ENCODE data around the gene TM9SF4. TPM values are rescaled to one million over a fixed set of nuclear protein-coding genes. Genes with fewer than 3 reads are reported as not detected.

Gene TM9SF4
- total RNA-seq, 4 donors from 2014 or later: 17.2 to 24.8 (median 22.1) TPM

DNA sequence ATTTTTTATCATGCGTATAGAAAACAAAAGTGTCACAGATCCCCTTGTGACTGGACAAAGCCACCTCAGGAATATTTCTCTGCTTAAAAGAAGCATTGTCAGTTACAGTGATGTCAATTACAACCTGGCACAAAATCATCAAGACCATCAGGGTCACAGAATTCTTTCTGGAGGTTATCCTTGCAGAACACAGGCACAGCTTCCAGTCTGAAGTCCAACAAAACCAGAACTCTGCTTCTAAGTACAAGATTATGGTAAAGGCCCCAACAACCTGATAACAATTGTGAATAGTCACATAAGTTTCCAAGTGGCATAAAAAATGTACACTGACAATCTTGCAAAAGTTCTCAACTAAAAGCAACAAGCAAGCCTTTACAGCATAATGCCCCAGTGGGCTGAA, 77.0 kb downstream of the TM9SF4 start:
- no peak for TF ChIP-seq CTCF (IDR thresholded peaks at IDR 0.05; ENCODE audit: low read depth)

DNA sequence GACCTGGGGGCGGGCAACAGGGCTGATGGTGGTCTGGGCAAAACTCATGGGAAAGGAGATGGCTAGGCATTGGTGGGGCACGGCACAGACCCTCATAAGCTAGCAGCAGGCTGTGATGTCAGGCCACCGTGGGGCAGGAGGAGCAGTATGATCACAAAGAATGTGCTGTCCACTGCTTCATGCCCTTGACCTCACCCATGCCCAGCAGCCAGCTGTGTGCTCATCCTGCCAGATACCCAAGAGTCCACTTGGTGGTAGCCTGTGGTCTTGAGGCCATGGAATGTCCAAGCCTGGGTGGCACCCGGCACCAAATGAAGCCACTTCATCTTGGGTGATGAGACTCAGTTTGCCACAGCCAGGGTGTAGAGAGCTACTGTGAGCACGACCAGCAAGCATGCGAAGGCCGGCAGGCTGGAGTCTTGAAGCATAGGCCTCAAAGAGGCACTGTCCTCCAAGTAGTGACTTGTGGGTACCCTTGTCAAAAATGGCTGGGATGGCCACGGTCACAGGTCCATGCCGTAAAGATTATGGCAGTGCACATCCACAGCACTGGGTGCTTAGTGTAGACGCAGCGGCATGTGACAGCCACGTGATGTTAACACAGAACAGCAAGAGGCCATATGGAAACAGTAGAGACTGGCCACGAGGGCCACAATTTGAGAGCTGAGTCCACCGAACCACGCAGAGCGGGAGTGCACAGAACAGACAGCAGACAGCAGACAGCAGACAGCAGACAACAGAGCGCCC, 79.0 kb downstream of the TM9SF4 start:
- no peak for TF ChIP-seq CTCF (IDR thresholded peaks at IDR 0.05; ENCODE audit: low read depth)

GRCh38 chr20:32189123-32189410, 79.6 kb downstream of the TM9SF4 start:
- no peak for TF ChIP-seq CTCF (IDR thresholded peaks at IDR 0.05; ENCODE audit: low read depth)

DNA sequence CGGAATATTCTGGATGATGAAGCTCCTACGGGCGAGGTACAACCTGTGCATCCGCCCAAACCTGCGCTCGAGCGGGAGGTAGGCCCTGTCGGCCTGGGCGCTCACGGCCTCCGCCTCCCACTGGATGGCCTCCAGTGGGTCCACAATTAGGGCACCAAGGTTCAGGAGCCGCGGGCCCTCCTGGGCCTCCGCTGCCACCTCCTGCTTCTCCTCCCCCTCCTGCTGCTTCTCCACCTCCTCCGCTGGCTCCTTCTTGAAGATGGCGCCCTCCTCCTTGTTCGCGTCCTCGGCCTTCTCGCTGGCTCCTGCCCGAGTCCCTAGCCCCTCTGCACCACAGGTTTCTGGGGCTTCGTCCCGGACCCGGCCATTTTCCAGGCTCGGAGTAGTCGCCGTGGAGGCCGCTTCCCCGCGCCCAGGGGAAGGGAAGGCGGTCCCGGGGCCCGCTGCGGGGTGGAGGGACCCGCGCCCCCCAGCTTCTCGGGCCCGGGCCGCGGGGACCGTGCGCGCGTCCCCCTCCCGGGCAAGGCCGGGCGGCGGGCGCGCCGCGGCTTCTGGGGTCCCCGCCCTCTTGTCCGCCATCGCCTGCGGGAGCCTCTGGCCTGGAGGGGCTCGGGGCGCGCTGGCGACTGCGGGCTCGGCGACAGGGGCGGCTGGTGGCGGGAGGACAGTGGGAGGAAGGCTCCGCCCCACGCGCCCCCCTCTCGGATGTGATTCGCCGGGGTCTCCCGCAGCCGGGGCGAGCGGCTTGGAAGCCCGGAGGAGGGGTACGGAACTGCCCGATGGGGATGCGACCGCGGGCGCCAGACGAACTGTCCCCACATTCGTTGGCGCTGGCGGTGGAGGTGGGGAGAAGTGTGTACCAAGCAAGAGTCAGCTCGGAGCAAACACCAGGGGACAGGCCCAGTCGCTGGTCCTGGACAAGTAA, 80.4 kb downstream of the TM9SF4 start:
- no peak for TF ChIP-seq CTCF (IDR thresholded peaks at IDR 0.05; ENCODE audit: low read depth)

DNA sequence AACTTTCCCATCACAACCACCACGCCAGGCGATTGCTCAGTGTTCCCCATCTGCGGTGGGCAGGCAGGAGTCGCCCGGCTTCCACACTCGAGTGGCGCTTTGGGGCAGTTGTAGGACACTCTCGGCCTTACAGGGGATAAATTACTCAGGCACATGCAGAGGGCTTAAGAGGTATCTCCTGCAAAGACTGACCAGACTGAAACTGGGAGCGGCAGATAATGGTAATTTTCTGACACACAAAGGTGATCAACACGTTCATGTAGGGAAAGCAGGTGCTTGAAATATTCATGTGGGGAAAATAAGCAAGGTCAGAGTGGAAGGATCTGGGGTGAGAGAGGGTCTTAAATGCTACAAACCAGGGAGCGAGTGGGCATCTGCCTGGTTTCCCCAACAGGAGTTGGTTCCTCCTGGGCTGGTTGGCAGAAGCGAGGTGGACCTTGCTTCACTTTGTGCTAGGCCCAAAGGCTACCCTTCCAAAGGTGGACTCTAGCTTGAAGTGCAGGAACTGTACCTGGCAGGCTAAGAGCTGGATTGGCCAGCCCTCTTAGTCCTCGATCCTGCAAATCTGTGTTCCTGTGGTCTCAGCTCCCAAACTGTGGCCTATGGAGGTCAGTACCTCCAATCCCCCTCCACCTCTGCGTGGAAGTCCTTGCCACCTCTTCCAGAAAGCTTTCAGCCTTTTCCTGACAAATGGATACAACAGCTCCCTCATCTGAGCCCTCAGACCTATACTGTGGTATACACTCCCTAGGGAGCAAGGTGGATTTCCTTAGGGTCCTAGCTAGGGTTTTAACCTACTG, 81.3 kb downstream of the TM9SF4 start:
- TF ChIP-seq CTCF (IDR thresholded peaks at IDR 0.05; ENCODE audit: low read depth): no peak

DNA sequence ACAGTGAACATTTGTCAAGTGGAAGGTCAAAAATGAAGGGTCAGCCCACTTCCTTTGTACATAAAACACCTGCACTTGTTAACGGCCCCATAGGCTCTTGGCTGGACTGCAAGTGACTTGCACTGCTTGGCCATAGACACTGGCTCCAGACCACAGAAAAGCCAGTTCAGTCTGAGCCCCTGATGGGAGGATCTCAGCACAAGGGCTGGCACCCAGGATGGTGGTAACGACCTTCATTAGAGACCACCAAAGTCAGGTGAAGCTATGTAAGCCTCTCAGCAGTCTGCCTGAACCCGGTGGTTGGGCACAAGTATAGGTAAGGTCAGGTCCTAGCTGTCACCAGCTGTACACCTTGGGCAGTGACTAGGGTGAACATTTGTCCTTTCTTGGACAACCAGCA, 81.9 kb downstream of the TM9SF4 start:
- no peak for TF ChIP-seq CTCF (IDR thresholded peaks at IDR 0.05; ENCODE audit: low read depth)

- no peak for TF ChIP-seq CTCF (IDR thresholded peaks at IDR 0.05; ENCODE audit: low read depth)
Observed at GRCh38 chr20:32191873-32192272, 82.4 kb downstream of the TM9SF4 start.

Data from subcutaneous adipose tissue (tissue), 4 donors.